Effector memory CD8-positive, alpha-beta T cell (primary cell): ENCODE data around the gene EFTUD2.

Experiments used
- ATAC-seq: fragments of 150-1000 bp; cut with Tn5 transposase; replicated peaks from 2 replicates; pipeline ENCODE4 v1.10.0; 2021; ENCODE audit warnings: mild to moderate bottlenecking, moderate library complexity
- DNase-seq, 3 experiments: peaks; one replicate each; pipeline ENCODE4 v3.0.0; 2021
- H3K27ac Mint-ChIP-seq, 2 donors: one replicate each; pipeline ENCODE4 v1.8.0; 2022; ENCODE audit warnings: mild to moderate bottlenecking in 2 of 2, mixed read lengths in 2 of 2, moderate library complexity in 2 of 2
- H3K27me3 Mint-ChIP-seq, 2 donors: one replicate each; pipeline ENCODE4 v1.8.0; 2022; ENCODE audit warnings: mixed read lengths in 2 of 2
- H3K36me3 Mint-ChIP-seq: one replicate; pipeline ENCODE4 v1.8.0; 2022; ENCODE audit warnings: mild to moderate bottlenecking, moderate library complexity, mixed read lengths; ENCODE audit not compliant: insufficient read depth
- H3K4me1 Mint-ChIP-seq, 2 donors: one replicate each; pipeline ENCODE4 v1.8.0; 2022; ENCODE audit warnings: low read depth in 2 of 2, mixed read lengths in 2 of 2
- H3K4me3 Mint-ChIP-seq, 2 donors: one replicate each; pipeline ENCODE4 v1.8.0; 2022; ENCODE audit warnings: mild to moderate bottlenecking in 2 of 2, mixed read lengths in 2 of 2, moderate library complexity in 2 of 2
- H3K9me3 Mint-ChIP-seq, 2 donors: one replicate each; pipeline ENCODE4 v1.8.0; 2022; ENCODE audit warnings: mixed read lengths in 2 of 2

The EFTUD2 gene

GRCh38 chr17:44879376-44879775, 19.9 kb downstream of the EFTUD2 start:
- Mint-ChIP-seq H3K36me3 (peaks cover 67% of the 10 kb centered on the region), H3K9me3 (no peaks in the 10 kb centered on the region), H3K27me3 (no peaks in the 10 kb centered on the region), H3K4me3 (no peak overlapping the region), H3K4me1 (no peaks in the 10 kb centered on the region), H3K27ac (no peak overlapping the region)
- no peak for DNase-seq
- no peak for ATAC-seq

DNA sequence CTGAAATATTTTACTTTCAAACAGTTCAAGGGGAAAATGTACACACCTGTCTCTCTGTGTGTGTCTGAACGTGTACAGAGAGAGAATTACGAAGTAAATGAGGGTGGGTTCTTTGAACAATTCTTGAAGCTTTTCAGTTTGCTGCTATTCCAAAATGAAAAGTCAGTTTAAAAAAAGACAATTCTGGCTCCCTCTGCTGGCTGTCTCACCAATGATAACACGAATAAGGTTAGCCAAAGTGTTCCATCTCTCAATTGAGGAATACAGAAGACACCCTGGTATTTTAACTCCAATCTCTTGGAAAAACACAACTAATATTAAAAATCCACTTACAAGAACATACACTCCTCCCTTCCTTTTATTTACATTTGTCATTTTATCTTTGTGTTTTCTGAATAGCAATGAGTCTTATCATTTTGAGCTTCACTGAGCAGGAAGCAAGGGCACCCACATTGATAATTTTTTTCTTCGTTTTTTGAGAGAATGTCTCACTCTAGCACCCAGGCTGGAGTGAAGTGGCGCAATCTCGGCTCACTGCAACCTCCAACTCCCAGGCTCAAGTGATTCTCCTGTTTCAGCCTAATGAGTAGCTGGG, 20.5 kb downstream of the EFTUD2 start:
- ATAC-seq (no peak), DNase-seq (peak in 1 of 3 experiments; percentile 21)
- no peaks in the 10 kb centered on the region for H3K27me3 Mint-ChIP-seq
- H3K4me3 Mint-ChIP-seq, result no peak overlapping the region
- H3K36me3 Mint-ChIP-seq, result peaks cover 70% of the 10 kb centered on the region
- H3K9me3 Mint-ChIP-seq, result no peaks in the 10 kb centered on the region
- no peak overlapping the region for H3K27ac Mint-ChIP-seq
- no peaks in the 10 kb centered on the region for H3K4me1 Mint-ChIP-seq

- Mint-ChIP-seq H3K4me3 (no peak overlapping the region), H3K27me3 (no peaks in the 10 kb centered on the region), H3K36me3 (peaks cover 69% of the 10 kb centered on the region), H3K27ac (no peak overlapping the region), H3K9me3 (no peaks in the 10 kb centered on the region), H3K4me1 (no peaks in the 10 kb centered on the region)
- ATAC-seq (no peak), DNase-seq (no peak)
These were observed 22.1 kb downstream of the EFTUD2 start for GRCh38 chr17:44877121-44877520.

DNA sequence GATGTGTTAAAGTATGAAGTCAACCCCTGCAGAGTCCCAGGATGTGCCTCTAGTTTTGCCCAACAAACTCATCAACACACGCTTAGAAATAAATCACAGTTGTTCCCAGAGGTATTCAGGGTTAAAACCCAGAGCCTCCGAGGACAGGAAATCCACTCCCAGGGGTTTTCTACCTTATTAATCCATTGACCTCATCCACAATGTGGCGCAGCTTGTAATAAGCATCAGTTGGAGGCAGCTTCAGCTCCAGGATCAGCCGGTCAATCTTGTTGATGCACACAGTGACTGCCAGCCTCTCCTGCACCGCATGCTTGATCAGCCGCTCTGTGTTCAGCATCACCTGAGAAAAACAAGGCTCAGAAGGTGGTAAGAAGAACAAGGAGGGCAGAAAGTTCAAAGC, 23.5 kb downstream of the EFTUD2 start:
- DNase-seq, result no peak
- H3K4me3 Mint-ChIP-seq, result no peak overlapping the region
- peak overlapping the region in 1 of 2 donors; percentile 21 for H3K27ac Mint-ChIP-seq
- no peaks in the 10 kb centered on the region for H3K27me3 Mint-ChIP-seq
- H3K36me3 Mint-ChIP-seq, result peaks cover 75% of the 10 kb centered on the region
- no peaks in the 10 kb centered on the region for H3K9me3 Mint-ChIP-seq
- H3K4me1 Mint-ChIP-seq, result no peaks in the 10 kb centered on the region
- no peak for ATAC-seq

DNA sequence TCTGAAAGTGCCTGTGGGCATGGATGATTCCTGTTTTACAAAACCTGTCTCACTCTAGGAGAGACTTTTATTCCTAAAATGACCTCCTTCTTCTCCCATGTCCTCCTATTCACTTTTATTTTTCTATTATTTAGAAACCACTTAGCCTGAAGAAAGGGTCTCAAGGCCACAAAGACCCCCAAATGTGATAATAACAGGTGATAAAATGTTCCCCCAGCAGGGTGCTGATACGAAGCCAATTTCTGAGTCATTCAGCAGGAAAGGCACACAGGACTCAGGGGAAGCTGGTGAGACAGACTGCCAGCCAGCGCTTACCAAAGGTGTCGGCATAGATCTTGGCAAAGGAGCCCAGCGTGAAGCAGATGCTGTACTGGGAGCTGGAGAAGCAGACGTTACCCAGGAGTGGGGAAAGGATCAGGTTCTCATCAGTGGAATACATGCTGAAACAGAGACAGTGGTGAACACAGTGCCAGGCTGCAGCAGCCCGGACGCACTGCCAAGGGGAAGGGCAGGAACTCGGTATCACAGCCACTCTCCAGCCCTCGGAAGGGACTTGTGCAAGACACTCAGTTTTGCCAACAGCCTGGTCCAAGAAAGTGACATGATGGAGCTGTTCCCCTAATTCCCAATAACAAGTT, 27.0 kb downstream of the EFTUD2 start:
- Mint-ChIP-seq H3K36me3 (peaks cover 72% of the 10 kb centered on the region), H3K27me3 (no peaks in the 10 kb centered on the region), H3K4me3 (no peak overlapping the region), H3K9me3 (no peaks in the 10 kb centered on the region), H3K27ac (peak overlapping the region in 1 of 2 donors; percentile 20), H3K4me1 (no peaks in the 10 kb centered on the region)
- no peak for DNase-seq
- no peak for ATAC-seq

DNA sequence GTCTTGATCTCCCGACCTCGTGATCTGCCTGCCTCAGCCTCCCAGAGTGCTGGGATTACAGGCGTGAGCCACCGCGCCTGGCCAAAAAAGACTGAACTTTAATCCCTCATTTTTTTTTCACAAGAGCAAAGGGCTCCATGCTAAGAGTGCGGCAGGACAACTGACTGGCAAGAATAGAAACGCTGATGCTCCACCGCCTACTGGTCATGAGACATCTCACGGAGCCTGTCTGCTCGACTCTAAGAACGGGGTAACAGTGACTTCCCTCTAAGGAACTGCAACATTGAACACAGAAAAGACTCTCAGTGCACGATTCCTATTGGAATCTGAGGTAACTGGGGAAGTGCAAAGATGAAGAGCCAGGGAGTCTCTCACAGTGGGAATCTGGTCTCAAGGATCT, 27.7 kb downstream of the EFTUD2 start:
- no peak overlapping the region for H3K4me3 Mint-ChIP-seq
- ATAC-seq (no peak), DNase-seq (no peak)
- H3K4me1 Mint-ChIP-seq, result no peaks in the 10 kb centered on the region
- no peaks in the 10 kb centered on the region for H3K9me3 Mint-ChIP-seq
- H3K36me3 Mint-ChIP-seq, result peaks cover 68% of the 10 kb centered on the region
- H3K27ac Mint-ChIP-seq, result no peak overlapping the region
- H3K27me3 Mint-ChIP-seq, result no peaks in the 10 kb centered on the region

DNA sequence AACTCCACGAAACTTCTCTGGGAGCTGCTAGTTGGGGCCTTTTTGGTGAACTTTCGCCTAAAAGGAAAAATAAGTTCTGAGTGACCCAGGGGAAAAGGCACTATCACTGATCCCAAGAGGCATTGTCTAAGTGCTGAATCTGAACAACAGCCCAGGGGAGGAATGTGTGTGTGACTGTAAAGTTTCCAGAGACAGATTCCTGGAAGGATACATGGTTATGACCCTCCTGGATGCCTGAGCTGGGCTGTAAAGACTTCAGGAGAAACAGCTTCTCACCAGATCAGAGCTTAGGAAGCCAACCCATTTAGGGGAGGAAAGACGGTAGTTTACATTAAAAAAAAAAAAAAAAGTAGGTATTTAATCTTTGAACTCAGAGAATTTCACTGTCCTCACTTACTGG, 31.4 kb downstream of the EFTUD2 start:
- no peak for ATAC-seq
- Mint-ChIP-seq H3K27me3 (no peaks in the 10 kb centered on the region), H3K4me3 (no peak overlapping the region), H3K4me1 (no peaks in the 10 kb centered on the region), H3K27ac (peak overlapping the region in 1 of 2 donors; percentile 28), H3K9me3 (no peaks in the 10 kb centered on the region), H3K36me3 (peaks cover 55% of the 10 kb centered on the region)
- DNase-seq, result no peak

GRCh38 chr17:44865931-44866330, 33.3 kb downstream of the EFTUD2 start:
- Mint-ChIP-seq H3K27me3 (no peaks in the 10 kb centered on the region), H3K9me3 (no peaks in the 10 kb centered on the region), H3K4me3 (no peak overlapping the region), H3K36me3 (peaks cover 57% of the 10 kb centered on the region), H3K27ac (no peak overlapping the region), H3K4me1 (no peaks in the 10 kb centered on the region)
- ATAC-seq (no peak), DNase-seq (no peak)

GRCh38 chr17:44865231-44865660, 34.0 kb downstream of the EFTUD2 start:
- Mint-ChIP-seq H3K27me3 (no peaks in the 10 kb centered on the region), H3K27ac (no peak overlapping the region), H3K36me3 (peaks cover 59% of the 10 kb centered on the region), H3K4me3 (no peak overlapping the region), H3K9me3 (no peaks in the 10 kb centered on the region), H3K4me1 (no peaks in the 10 kb centered on the region)
- peak; percentile 65 to 73 (median 69) for DNase-seq
- peak; percentile 75 for ATAC-seq

DNA sequence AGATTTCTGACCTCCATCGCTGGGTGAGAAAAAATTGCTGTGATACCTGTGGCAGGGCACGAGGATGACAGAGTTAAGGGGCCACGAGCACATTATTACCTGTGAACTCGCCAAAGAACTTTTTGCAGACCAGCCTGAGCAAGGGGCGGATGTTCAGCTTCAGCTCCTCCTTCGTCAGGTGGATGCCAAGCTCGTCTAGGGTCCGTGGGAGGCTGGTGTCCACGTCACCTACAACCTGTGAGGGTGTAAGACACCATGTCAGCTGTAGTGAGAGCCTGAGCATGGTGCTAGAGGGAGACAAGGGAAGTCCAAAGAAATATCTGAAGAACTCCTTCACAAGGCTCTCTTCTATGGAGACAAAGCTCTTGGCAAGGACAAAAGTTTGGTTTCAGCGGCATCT, 34.4 kb downstream of the EFTUD2 start:
- no peaks in the 10 kb centered on the region for H3K4me1 Mint-ChIP-seq
- no peaks in the 10 kb centered on the region for H3K9me3 Mint-ChIP-seq
- no peak overlapping the region for H3K4me3 Mint-ChIP-seq
- no peaks in the 10 kb centered on the region for H3K27me3 Mint-ChIP-seq
- ATAC-seq (no peak), DNase-seq (no peak)
- peaks cover 62% of the 10 kb centered on the region for H3K36me3 Mint-ChIP-seq
- H3K27ac Mint-ChIP-seq, result no peak overlapping the region

DNA sequence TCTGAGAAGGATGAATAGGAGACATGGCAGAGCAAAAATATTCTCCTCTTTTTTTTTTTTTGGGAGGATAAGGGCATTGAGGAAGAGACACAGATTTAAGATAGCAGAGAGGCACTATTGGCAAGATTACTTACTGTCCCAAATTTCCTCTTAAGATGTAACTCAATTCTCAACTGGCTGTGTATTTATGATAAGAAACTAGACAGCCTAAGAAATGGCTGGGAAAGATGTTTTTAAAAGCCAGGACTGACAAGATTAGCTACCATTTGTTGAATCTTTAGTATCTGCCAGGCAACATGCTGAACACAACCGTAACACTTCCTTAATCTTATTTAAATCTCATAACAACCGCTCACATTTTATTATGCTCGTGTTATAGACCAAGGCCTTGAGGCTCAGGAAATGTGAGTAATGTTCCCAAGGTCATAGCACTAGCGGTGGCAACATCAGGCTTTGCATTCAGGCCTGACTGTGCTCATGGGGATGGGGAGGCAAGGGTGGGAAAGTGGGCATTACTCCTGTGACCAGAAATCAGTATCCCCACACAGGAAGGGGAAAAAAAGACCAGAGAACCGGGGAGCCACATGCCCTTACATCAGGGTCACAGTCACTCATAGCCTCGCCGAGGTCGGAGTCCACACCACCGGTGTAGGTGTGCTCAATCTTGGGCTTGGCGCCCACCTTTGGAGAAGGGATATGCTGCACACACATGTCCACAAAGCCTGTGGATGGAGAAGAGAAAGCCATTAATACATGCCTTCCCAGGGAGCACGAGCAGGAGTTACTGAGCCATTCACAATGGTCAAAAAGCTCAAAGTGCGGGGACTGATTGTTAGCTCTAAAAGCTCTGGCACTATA, 36.0 kb downstream of the EFTUD2 start:
- DNase-seq (no peak), ATAC-seq (no peak)
- Mint-ChIP-seq H3K27ac (no peak overlapping the region), H3K4me1 (no peaks in the 10 kb centered on the region), H3K36me3 (peaks cover 74% of the 10 kb centered on the region), H3K9me3 (no peaks in the 10 kb centered on the region), H3K27me3 (no peaks in the 10 kb centered on the region), H3K4me3 (no peak overlapping the region)

DNA sequence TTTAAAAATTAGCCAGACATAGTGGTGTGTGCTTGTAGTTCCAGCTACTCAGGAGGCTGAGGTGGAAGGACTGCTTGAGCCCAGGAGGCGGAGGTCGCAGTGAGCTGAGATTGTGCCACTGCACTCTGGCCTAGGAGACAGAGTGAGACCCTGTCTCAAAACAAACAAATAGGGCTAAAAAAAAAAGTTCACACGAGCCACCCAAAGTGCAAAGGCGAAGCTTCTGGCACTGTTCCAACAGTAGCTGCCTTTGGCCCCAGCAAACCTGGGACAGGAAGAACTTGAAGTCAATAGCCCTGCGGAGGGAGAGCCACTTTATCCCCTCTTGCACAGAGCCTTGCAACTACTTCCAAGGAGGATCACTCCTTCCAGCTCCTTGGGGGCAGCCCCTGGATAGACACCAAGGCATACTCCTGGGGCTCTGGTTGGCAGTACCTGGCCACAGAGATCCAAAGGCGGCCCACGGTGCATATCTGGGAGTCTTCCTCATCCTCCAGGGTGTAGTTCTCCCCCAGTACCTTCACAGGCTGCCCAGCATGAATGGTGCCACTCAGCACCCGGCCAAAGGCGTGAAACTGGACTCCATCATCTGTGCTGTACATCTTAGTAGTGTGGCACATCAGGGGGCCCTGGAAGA, 36.8 kb downstream of the EFTUD2 start:
- H3K36me3 Mint-ChIP-seq, result peaks cover 77% of the 10 kb centered on the region
- no peaks in the 10 kb centered on the region for H3K9me3 Mint-ChIP-seq
- no peaks in the 10 kb centered on the region for H3K27me3 Mint-ChIP-seq
- DNase-seq, result no peak
- ATAC-seq, result no peak
- H3K27ac Mint-ChIP-seq, result no peak overlapping the region
- no peaks in the 10 kb centered on the region for H3K4me1 Mint-ChIP-seq
- no peak overlapping the region for H3K4me3 Mint-ChIP-seq

DNA sequence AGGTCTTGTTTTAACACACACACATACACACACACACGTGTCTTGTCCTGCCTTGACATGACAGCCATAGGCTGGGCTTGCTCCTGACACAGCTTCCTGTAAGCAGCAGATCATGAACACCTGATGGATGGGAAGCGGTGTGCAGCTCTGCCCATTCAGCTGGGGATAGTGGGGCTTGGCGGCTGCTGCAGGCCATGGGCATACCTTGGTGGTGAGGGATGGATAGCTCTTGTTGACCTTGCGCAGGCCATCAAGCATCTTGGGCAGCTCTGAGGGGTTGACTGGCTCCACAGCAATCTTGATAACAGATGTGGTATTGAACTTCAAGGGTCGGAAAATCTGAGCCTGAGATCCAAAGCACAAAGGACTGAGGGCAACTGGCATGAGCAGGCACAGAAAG, 39.5 kb downstream of the EFTUD2 start:
- no peaks in the 10 kb centered on the region for H3K9me3 Mint-ChIP-seq
- no peaks in the 10 kb centered on the region for H3K27me3 Mint-ChIP-seq
- DNase-seq, result no peak
- no peak overlapping the region for H3K27ac Mint-ChIP-seq
- no peak for ATAC-seq
- H3K36me3 Mint-ChIP-seq, result peaks cover 93% of the 10 kb centered on the region
- no peak overlapping the region for H3K4me3 Mint-ChIP-seq
- H3K4me1 Mint-ChIP-seq, result no peaks in the 10 kb centered on the region
